AG04449 (cell line): ENCODE results near the gene PRAC1.

Source experiments
- CTCF ChIA-PET: fragments of 350-600 bp; formaldehyde crosslinking; extraction: SDS; loops from one replicate; lab custom pipeline; 2021; ENCODE audit warnings: antibody characterized with exemption; lab: Yijun Ruan, JAX
- POLR2A ChIA-PET: fragments of 400-600, 350-600 bp; formaldehyde crosslinking; extraction: SDS; loops from one replicate; lab custom pipeline; 2020; ENCODE audit warnings: antibody characterized with exemption, inconsistent platforms; lab: Yijun Ruan, JAX
- DNase-seq: peaks from one replicate; pipeline ENCODE4 v3.0.0-alpha.2; 2010; ENCODE audit warnings: low read depth, low spot score
- H3K4me3 ChIP-seq: 2 replicates; pipeline ENCODE4 v1.5.1; 2011; ENCODE audit warnings: low read depth, mild to moderate bottlenecking, control low read depth, low read length
- CTCF ChIP-seq: IDR thresholded peaks from one replicate; pipeline ENCODE4 v1.5.1; 2011; ENCODE audit warnings: mild to moderate bottlenecking, moderate library complexity, low read length, control low read depth, inconsistent platforms; ENCODE audit not compliant: insufficient read depth; ENCODE audit errors: missing control alignments

Gene PRAC1

GRCh38 chr17:48748718-48749566, 26.6 kb upstream of the PRAC1 start:
- H3K4me3 ChIP-seq, result no peak overlapping the region
- POLR2A ChIA-PET, result no interaction called here
- no peak for DNase-seq
- TF ChIP-seq CTCF, result no peak
- CTCF ChIA-PET, result interaction anchor here (0.9 to 1.4 kb wide), 3 partner anchors 24 to 56 kb away, joined by 3 to 4 read pairs (median 3); no protein-coding TSS in a partner anchor

DNA sequence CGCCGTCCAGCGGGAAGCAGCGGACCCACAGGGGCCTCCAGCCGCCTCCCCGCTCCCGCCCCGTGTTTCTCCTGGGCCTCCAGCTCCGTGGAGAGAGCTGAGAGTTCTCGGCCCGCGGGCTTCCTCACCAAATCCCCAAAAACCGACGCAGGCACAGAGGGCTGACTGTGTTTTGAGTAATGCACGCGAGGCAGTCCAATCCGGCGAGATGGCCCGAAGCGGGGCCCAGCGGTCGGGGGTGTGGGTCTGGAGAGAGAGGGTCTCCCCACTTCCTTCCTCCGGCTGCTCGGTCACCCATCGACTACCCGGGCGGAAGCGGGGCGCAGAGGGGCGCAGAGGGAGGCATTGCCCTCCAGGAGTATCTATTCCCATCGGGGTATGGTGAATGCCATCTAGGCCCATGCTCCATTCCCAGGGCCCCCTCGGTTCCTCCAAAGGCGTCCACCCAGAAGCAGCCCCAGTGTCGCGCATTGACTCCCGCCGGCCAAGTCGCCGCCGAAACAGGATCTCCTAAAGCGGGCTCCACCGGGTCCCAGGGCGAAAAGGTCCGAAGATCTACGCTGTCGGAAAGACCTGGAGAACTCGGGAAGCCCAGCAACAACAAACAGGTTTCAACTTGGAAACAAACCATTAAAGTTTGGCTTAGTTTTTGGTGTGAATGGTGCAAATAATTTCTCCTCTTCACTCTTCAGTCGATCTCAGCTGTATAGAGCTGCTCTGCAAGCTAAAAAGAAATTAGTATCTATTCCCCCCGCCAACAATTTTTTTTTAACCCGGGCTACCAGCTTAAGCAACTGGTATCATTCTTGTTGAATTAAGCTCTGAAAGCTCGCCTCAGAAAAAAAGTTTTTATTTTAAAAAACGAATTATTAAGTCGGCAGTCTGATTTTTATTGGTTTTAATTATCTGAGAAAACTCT, 25.4 kb upstream of the PRAC1 start:
- CTCF ChIA-PET, result interaction anchor here (0.9 to 1.2 kb wide), 2 partner anchors 20 to 24 kb away, joined by 3 read pairs; no protein-coding TSS in a partner anchor
- no peak for TF ChIP-seq CTCF
- POLR2A ChIA-PET, result no interaction called here
- no peak overlapping the region for H3K4me3 ChIP-seq
- no peak for DNase-seq

DNA sequence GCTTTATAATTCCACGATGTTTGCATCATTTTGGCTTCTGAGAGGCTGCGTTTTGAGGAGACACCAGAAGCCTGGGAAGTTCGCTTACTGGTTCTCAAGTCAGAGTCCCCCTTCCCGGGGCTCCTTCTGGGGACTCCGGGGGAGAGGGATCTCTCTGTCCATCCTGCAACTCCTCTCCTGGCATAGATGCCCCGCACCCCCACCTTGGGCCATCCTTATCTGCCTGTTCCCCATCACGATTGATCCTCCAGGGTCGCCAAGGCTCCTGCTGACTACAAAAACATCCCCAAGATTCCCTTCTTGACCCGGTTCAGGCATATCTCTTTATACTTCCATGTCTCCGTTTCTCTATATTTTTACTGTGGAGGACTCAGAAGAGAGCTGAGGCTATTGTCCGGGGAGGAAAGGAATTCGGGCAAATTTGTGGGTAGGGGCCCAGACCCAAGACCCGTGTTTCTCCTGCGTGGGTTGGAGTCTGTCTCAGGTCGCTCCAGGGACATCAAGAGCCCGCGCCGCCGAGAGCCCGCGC, 24.7 kb upstream of the PRAC1 start:
- no peak for DNase-seq
- H3K4me3 ChIP-seq, result no peak overlapping the region
- CTCF ChIA-PET, result interaction anchor here (1.2 kb wide), 1 partner anchor 20 kb away, joined by 3 read pairs; no protein-coding TSS in a partner anchor
- POLR2A ChIA-PET, result no interaction called here
- TF ChIP-seq CTCF, result no peak

DNA sequence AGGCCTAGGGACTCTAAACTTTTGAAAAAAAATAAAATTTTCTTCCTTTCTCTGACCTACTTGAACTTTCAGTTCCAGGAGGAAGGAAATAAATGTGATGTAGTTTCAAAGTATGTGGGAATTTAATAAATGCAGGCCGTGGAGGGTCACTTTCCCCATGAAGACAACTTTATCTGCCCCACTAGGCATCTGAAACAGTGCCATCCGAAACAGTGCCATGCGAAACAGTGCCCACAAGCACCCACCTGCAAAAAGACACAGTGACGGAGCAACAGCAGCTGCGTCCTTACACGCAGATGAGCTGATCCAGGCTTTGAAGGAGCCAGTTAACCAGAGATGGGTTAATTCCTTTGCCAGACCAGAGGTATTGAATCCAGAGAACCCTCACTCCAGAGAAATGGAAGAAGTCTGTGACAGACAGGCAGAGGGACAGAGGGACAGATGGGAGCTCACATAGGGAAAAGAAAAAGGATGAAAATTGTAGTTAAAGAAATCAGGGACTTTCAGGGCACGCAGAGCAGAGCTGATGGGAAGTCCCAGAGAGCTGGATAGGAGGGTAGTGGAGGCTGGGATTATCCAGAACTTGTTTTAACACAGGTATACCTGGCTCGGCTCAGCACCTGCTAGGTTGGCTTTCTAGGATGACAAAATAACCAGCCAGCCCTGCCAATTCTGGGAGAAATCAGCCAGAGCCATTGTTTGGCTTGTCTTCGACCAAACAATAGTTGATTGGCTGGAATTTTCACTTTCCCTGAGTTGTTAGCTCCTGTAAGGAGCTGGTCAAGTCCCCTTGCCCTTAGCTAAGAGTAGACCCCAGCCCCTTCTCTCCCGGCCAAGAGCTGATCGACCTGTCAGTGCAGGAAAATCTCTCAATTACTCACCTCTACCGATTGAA, 23.3 kb upstream of the PRAC1 start:
- DNase-seq, result no peak
- ChIA-PET POLR2A (no interaction called here), CTCF (interaction anchor here (0.7 to 4.3 kb wide), 5 partner anchors 10 to 134 kb away, joined by 3 to 22 read pairs (median 5); partner anchors contain the start of gene PRAC2)
- no peak for TF ChIP-seq CTCF
- H3K4me3 ChIP-seq, result no peak overlapping the region

DNA sequence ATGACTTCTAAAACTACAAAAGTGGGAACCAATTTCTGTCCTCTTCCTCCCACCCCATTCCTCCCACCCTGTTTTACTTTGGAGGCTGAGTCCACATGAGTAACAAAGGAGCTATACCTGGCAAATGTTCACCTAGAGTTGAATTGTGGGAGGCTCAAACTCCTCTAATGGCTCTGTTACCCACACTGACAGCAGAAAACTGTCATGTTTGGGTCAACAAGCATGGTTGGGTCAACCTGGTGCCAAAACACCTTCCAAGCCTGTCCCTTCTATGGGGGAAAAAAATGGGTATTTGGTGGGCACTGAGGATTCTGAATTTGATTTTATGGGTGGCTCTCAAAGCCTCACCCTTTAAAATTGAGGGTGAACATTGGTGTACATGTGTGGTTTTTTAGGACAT, 18.2 kb upstream of the PRAC1 start:
- CTCF ChIA-PET, result interaction anchor here (1.2 to 3.4 kb wide), 2 partner anchors 51 to 62 kb away, joined by 5 to 11 read pairs; no protein-coding TSS in a partner anchor
- no peak for DNase-seq
- H3K4me3 ChIP-seq, result no peak overlapping the region
- TF ChIP-seq CTCF, result no peak
- POLR2A ChIA-PET, result no interaction called here
